Vagina (tissue), 2 donors: ENCODE data around the gene PACRG. TPM values are rescaled to one million over a fixed set of nuclear protein-coding genes. Genes with fewer than 3 reads are reported as not detected.

Source experiments
- DNase-seq, 2 donors: peaks; one replicate each; pipeline ENCODE4 v3.0.0-alpha.2; 2017; ENCODE audit errors: extremely low spot score in 2 of 2
- H3K27ac ChIP-seq: fragments of 200-600 bp; sonication (generic); one replicate; pipeline ENCODE4 v1.5.1; 2019
- H3K27me3 ChIP-seq: fragments of 200-600 bp; sonication (generic); one replicate; pipeline ENCODE4 v1.5.1; 2019
- H3K36me3 ChIP-seq, 2 donors: fragments of 200-600 bp; sonication (generic); one replicate each; pipeline ENCODE4 v1.5.1; 2017 to 2019
- H3K4me1 ChIP-seq: fragments of 200-600 bp; sonication (generic); one replicate; pipeline ENCODE4 v1.5.1; 2019
- H3K4me3 ChIP-seq, 2 donors: fragments of 200-600 bp; sonication (generic); 1 replicate in 1 of 2; 2 replicates in 1 of 2; pipeline ENCODE4 v1.5.1; 2016 to 2019
- H3K9me3 ChIP-seq: fragments of 200-600 bp; sonication (generic); one replicate; pipeline ENCODE4 v1.5.1; 2019
- CTCF ChIP-seq, 3 experiments: fragments of 450-650 bp in 2 of 3; fragments of 200-600 bp in 1 of 3; sonication (generic) in 1 of 3; IDR thresholded peaks; one replicate each; pipeline ENCODE4 v1.5.1; 2017 to 2019; ENCODE audit warnings: antibody characterized with exemption in 3 of 3, mild to moderate bottlenecking in 2 of 3, moderate library complexity in 2 of 3
- POLR2A ChIP-seq, 2 donors: fragments of 450-650 bp; IDR thresholded peaks; one replicate each; pipeline ENCODE4 v1.6.1; 2017; ENCODE audit warnings: antibody characterized with exemption in 2 of 2, mild to moderate bottlenecking in 2 of 2, moderate library complexity in 2 of 2
- POLR2AphosphoS5 ChIP-seq, 2 donors: sonication (generic); formaldehyde crosslinking; IDR thresholded peaks; one replicate each; pipeline ENCODE4 v1.9.0; 2017; ENCODE audit warnings: antibody characterized with exemption in 2 of 2, mild to moderate bottlenecking in 2 of 2, low read depth in 1 of 2; ENCODE audit not compliant: insufficient read depth in 1 of 2
- intact Hi-C: fragments of 100-400 bp; cut with DNase I; formaldehyde crosslinking; loops from one replicate; pipeline ENCODE4 v1.15.1; 2023
- total RNA-seq: library from RNA; depleted of rRNA; stranded (reverse); fragments of >200 nt; gene quantifications from one replicate; pipeline ENCODE4 v1.2.3, GENCODE V29; 2016

PACRG gene
- total RNA-seq, 1 donor from 2014 or later, result not detected

GRCh38 chr6:163183806-163184205 is 456.0 kb downstream of the PACRG start:
- intact Hi-C loops, result no loop called here
- no peaks in the 10 kb centered on the region for H3K36me3 ChIP-seq

GRCh38 chr6:163185744-163186143 is 458.0 kb downstream of the PACRG start:
- H3K36me3 ChIP-seq, result no peaks in the 10 kb centered on the region
- no peak for DNase-seq
- intact Hi-C loops, result loop anchor here (2.0 kb wide), 1 partner anchor 505 kb away; no protein-coding TSS in a partner anchor
- H3K4me3 ChIP-seq, result no peak overlapping the region
- no peaks in the 10 kb centered on the region for H3K27me3 ChIP-seq
- TF ChIP-seq POLR2A (IDR thresholded peaks at IDR 0.05) (no peak), CTCF (IDR thresholded peaks at IDR 0.05) (no peak), POLR2AphosphoS5 (IDR thresholded peaks at IDR 0.05; ENCODE audit: insufficient read depth in 1 of 2, low read depth in 1 of 2) (no peak)
- peaks cover 6% of the 10 kb centered on the region for H3K4me1 ChIP-seq
- H3K27ac ChIP-seq, result no peak overlapping the region
- no peaks in the 10 kb centered on the region for H3K9me3 ChIP-seq

More at GRCh38 chr6:163183806-163184205, 456.0 kb downstream of the PACRG start:
- Histone ChIP-seq H3K27me3 (no peaks in the 10 kb centered on the region), H3K27ac (no peak overlapping the region), H3K4me1 (peaks cover 6% of the 10 kb centered on the region), H3K4me3 (no peak overlapping the region), H3K9me3 (no peaks in the 10 kb centered on the region)
- TF ChIP-seq CTCF (IDR thresholded peaks at IDR 0.05), result no peak
- TF ChIP-seq POLR2AphosphoS5 (IDR thresholded peaks at IDR 0.05; ENCODE audit: insufficient read depth in 1 of 2, low read depth in 1 of 2), result no peak
- TF ChIP-seq POLR2A (IDR thresholded peaks at IDR 0.05), result no peak
- DNase-seq, result no peak

GRCh38 chr6:163186527-163186926 is 458.8 kb downstream of the PACRG start:
- no peaks in the 10 kb centered on the region for H3K36me3 ChIP-seq

GRCh38 chr6:163187201-163187600 is 459.4 kb downstream of the PACRG start:
- no peak for DNase-seq

More at GRCh38 chr6:163186527-163186926, 458.8 kb downstream of the PACRG start:
- intact Hi-C loops, result loop anchor here (2.0 kb wide), 1 partner anchor 504 kb away; no protein-coding TSS in a partner anchor
- H3K9me3 ChIP-seq, result no peaks in the 10 kb centered on the region
- no peaks in the 10 kb centered on the region for H3K27me3 ChIP-seq
- TF ChIP-seq CTCF (IDR thresholded peaks at IDR 0.05), result no peak
- TF ChIP-seq POLR2AphosphoS5 (IDR thresholded peaks at IDR 0.05; ENCODE audit: insufficient read depth in 1 of 2, low read depth in 1 of 2), result no peak
- no peak for TF ChIP-seq POLR2A (IDR thresholded peaks at IDR 0.05)
- H3K27ac ChIP-seq, result no peak overlapping the region
- peaks cover 6% of the 10 kb centered on the region for H3K4me1 ChIP-seq
- H3K4me3 ChIP-seq, result no peak overlapping the region
- DNase-seq, result no peak

More at GRCh38 chr6:163187201-163187600, 459.4 kb downstream of the PACRG start:
- intact Hi-C loops, result loop anchor here (2.0 kb wide), 1 partner anchor 504 kb away; no protein-coding TSS in a partner anchor
- Histone ChIP-seq H3K36me3 (no peaks in the 10 kb centered on the region), H3K4me3 (no peak overlapping the region), H3K27ac (no peak overlapping the region), H3K4me1 (peaks cover 6% of the 10 kb centered on the region), H3K9me3 (no peaks in the 10 kb centered on the region), H3K27me3 (no peaks in the 10 kb centered on the region)
- TF ChIP-seq CTCF (IDR thresholded peaks at IDR 0.05) (no peak), POLR2AphosphoS5 (IDR thresholded peaks at IDR 0.05; ENCODE audit: insufficient read depth in 1 of 2, low read depth in 1 of 2) (no peak), POLR2A (IDR thresholded peaks at IDR 0.05) (no peak)
